DMS79 (cell line): ENCODE data around the gene CFAP45.

Experiments
- DNase-seq: peaks from one replicate; lab custom pipeline; 2025; lab: John Stamatoyannopoulos, UW

The CFAP45 gene

DNA sequence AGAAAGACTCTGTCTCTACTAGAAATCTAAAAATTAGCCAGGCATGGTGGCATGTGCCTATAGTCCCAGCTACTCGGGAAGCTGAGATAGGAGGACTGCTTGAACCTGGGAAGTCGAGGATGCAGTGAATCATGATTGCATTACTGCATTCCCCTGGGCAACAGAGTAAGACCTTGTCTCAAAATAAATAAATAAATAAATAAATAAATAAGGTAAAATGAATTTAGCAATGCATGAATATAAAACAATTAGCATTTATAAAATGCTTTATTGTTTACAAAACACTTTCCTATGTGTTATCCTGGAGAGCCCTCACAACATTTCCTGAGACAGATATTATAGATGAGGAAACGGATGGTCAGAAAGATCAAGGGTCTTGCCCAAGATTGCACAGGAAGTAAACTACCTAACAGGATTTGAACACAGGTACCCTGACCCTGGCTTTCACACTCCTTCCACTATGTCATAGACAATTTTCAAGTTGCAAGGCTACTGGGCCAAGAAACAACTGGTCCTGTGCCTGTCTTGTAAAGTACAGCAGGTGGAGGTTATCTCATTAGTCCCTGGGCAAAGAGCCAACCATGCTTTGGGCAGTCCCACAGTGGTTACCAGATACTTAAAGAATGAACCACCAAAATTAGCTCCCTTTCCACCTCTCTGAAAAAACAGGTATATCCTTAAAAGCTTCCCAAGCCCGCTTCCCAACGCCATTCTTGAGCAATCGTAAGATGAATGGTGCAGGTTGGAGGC lies 22.1 kb downstream of the CFAP45 start:
- DNase-seq, result peak; percentile 53

DNA sequence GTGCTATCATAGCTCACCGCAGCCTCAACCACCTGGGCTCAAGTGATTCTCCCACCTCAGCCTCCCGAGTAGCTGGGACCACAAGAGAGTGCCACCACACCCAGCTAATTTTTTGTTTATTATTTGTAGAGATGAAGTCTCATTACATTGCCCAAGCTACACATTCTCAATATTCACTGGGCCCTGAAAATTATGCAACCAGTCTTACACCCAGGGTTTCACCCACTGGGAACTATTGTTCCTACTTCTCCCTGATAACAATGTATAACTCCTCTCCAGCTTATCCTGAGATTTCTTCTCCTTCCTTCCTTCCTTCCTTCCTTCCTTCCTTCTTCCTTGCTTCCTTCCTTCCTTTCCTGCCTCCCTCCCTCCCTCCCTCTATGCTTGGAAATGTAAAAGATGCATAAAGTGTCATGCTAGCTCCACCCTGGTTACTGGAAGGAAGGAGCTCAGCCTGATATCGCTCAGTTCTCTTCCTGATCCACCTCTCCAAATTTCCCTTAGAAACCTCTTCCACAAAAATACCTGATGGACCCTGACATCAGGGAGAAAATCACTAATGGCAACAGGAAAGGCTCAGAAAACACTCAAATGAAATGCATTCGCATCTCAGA lies 26.3 kb downstream of the CFAP45 start:
- DNase-seq, result no peak

DNA sequence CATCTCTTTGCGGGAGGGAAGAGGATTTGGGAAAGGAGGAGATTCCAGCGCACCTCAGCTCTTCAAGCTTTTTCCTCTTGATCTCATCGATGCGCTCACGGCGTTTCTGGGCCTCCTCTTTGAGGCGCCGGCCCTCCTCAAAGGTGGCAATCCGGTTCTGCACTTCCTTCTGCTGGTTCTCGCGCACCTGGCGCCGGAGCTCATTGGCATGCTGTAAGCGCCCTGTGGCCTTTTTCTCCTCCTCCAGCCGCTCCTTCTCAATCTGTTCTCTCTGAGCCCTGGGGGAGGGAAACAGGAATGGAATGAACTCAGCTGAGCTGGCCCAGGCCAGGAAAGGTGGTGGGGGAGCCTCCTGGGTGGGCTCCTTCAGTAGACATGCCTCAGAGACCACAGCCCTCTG lies 27.1 kb downstream of the CFAP45 start:
- no peak for DNase-seq

DNA sequence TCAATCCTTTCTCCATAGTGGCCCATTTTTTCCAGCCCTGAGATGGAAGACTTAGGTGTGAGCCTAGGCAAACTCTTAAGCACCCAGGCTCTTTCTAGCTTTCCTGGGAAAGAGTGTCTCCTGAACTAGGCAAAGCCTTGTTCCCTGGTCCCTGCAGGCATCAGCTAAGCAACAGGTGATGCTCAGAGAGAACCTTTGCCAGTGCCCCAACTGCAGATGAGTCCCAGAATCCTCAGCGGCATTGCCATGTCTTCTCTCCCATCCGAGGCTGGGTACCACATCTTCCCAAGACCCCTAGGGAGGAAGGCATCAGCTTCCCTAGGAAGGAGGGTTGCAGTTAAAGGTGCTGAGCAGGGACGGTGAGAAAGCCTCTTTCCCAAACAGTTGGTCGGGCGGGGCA lies 29.3 kb downstream of the CFAP45 start:
- DNase-seq, result no peak

DNA sequence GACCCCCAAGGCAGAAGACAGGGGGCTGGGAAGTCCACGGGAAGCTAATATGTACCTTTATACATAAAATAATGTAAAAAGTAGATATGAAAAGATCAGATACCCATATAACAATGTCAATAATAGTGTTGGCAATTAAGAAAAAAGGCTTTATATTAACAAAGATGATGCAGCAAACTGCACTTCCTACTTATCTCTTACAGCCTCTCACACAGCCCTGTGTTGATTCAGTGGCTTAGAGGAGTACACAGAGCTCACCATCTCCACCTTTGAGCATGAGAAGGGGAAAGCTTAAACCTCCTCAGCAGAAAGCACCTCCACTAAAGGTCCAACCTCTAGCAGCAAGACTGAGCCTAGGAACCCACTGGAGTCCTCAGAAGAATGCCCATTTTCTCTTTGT lies 30.4 kb downstream of the CFAP45 start:
- no peak for DNase-seq

DNA sequence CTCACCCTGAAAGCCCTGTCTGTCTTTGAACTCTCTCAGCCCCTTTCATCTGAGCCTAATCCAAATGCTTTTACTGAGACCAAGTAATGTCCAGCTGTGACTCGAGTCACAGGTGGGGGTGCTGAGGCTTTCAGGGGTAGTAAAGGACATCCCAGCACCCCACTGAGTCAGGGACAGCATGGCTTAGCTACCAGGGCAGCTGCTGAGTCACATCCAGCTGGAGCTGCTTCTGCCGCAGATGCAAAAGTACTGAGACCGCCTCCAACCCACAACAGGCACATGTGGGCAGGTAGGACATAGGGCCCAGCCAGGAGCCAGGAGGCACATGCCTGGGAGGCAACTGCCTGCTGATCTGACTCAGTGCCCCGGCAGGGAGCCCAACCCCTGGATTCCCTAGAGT lies 30.8 kb downstream of the CFAP45 start:
- DNase-seq, result no peak

DNA sequence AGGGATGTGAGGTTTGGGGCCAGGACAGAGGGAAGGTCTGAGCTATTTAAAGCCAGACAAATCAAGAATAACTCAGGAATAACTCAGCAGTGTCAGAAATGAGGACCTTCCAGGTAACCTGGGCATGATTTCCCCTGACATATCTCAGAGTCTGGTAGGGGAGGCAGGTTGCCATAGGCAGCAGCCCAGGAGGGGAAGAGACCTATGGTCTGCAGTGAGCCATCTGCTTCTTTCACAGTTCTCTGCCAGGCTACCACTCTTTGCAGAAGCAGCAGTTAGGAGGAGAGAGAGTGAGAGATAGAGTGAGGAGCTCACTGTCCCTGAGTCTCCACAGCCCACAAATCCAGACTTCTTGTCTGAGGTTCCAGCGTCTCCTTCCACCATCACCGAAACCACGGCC lies 31.2 kb downstream of the CFAP45 start:
- no peak for DNase-seq

DNA sequence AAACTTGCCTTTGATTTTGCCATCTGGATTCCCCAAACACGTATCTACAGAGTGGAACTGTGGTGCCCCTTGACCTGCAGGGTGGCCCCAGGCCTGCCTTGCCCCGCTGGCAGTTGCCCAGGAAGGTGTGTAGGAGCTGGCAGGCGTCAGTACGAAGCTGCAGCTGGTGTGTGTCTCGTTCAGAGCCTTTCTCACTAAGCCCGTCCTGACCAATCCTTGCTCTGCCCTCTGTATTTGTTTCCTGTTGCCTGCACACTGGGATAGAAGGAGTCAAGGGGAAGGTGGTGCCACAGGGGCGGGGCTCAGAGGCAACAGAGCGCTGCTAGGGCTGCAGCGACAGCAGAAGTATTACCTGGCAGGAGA lies 32.3 kb downstream of the CFAP45 start:
- peak; percentile 94 for DNase-seq

DNA sequence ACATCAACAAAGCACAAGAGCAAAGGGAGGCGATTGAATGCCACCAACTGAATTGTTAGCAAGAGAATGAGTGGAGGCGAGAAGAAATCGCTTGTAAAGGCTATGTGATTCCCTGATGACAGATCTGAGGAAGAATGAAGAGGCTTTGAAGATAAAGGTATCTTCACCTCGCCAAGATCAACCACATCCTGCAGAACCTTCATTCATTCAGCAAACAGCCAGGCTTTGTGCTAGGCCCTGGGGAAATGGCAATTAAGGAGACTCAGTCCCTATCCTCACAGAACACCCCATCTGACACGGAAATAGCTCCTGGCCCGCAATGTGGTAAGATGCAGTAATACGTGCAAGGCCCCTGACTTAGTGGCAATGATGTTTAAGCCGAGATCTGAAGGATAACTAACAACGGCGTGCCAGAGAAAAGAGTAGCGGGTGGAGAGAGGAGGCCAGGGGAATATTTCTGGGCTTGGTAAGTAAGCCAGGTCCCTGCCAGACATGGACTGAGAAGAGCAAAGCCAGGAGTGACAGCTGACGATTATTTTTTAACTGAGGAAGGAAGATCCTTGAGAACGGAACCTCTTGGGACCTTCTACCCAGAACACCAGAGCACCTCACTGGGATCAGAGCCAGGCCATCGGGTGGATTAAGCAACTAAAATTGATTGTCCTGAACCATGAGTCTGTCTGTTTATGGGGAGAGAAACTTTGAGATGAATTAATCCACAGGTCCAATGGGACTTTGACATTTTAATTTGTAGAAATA lies 32.9 kb downstream of the CFAP45 start:
- DNase-seq, result peak; percentile 64

DNA sequence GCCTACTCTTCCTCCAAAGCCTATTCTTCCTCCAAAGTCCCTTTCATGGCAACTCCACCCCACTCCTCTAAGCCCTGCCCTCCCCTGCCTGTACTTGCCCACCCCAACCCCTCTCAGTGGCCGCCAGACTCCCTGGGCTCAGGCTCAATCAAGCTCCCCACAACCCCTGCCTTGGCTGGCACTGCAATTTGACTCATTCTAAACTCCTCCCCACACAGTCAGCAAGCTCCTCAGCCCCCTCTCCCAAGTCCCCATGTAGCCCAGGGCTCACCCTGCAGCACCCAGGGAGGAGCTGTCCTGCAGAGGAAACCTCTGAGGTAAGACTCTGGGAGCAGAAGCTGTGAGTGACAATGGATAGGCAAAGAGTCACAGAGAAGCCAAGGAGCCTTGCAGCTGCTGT lies 33.9 kb downstream of the CFAP45 start:
- DNase-seq, result no peak

DNA sequence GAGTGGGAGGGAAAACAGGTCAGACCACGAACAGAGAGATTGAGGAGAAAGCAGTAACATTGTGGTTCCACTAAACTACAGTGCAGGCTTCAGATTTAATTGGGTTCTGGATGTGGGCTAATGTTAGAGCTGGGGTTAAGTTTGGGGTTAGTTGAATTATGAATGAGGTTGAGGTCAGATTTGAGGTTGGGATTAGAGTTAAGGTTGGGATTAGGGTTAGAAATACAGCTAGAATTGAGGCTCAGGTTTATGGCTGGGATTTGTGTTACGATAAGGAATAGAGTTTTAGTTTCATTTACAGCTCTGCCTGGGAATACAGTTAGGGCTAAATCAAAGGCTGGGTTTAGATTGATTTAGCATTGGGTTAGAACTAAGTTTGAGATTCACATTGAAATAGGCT lies 35.7 kb downstream of the CFAP45 start:
- DNase-seq, result no peak

DNA sequence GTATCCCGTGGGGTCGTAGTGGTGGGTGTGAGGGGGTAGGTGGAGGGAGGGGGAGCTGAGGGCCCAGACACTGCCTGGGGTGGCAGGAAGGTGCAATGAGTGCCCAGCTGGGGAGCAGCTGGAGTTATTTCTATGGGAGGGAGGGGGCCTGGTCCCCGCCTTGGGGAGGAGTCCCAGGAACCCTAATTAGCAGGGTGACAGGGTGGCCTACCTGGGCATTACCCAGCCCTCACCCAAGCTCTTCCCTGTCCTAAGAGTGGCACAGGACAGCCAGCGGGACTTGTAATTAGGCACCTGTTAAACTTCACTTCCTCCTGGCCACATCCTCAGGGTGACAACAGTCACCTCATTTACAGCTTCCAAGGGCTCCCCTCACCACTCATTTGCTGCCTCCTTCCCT lies 37.4 kb downstream of the CFAP45 start, which contains the start of gene VSIG8:
Gene VSIG8 (minus strand): TSS at position 101 of the 400 bp plus-strand sequence. CDS start 136 bp downstream, outside the sequence.
- DNase-seq, result no peak

DNA sequence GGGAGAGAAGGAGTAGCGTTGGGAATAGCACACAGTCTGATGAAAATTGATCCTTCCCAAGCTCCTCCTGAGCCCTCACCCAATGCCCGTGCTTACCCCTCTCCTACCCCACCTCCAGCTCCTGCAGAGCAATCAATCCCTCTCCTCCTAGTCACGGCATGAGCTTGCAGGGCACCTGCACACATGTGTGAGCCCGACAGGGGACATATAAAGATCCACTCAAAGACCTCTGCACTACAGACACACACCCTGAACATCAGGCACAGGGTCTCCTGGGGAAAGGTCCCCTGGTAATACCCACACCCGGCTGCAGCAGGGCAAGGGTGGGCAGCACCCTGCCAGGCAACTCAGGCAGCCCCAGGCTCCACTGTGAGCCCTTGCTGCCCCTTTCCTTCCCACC lies 37.9 kb downstream of the CFAP45 start:
- no peak for DNase-seq

DNA sequence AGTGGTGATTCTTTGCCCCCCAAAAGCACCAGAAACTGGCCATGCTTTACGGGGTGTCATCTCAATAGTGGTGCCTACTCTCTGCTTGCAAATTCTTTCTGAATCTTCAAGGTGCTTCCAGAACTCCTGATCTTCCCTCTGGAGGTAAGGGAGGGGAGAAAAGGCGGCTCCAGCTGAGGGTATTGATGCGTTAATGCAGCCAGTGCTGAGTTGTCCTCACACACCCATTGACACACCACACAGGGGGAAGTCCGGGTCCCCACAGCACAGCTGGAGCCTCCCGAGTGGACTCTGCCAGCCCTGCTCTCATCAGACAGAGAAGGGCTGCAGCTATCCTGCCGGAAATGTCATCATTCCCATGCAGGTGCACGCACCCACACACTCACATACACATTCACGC lies 38.7 kb downstream of the CFAP45 start:
- no peak for DNase-seq

DNA sequence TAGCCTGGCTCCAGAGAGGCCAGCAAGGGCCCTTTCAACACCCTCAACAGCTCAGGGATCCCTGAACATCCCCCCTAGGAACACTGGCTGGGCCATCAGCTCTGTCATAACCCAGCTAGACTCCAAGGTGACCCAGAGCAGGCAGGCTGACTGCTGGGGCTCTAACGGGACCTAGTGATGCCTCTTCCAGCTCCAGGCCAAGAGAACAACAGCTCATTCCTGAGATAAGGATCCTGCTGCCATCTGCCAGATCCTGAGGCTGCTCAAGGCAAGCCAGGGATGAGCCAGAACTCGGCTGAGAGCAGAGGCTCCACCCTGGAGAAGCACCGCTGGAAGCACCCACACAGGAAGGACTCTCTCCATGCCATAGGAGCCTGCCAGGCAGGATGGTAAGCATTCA lies 39.5 kb downstream of the CFAP45 start:
- no peak for DNase-seq

DNA sequence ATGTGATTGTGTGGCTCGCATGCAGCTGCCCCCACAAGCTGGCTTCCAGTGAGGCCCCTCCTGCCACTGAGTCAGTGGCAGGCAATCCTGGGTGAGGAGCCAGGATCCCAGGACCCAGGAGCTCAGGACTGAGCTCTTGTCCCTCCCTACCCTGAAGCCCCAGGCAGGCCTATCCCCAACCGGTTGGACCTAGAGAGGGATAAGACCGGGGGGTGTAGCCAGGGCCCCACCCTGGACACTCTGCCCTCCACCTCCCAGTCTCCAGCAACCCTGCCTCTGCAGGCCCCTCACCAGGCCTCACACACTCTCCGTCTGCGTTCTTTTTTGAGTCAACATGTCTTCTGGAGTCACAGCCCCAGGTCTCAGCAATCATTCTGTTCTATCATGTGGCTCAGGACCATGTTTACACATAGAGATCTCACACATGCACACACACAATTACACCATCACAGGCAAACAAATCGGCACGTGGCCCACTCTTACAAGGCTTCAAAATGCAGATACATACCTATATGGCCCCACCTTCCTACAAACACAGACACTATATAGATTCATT lies 40.1 kb downstream of the CFAP45 start:
- DNase-seq, result no peak

DNA sequence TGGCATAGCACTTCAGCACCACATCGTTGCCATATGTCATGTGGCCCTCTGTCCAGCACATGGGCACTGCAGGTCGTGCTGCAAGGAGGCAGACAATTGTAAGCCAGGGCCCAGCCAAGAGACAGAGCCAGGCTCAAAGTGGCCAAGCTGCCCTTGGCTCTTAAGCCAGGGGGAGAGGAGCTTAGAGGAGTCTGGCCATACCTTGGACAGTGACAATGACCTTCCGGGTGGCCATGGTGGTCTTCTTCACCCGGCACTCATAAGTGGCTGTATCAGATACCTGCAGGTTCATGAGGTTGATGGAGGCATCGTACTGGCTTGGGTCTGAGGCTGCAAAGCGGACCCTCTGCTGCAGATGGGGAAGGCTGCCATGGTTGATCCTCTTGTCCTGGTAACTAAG lies 42.1 kb downstream of the CFAP45 start:
- DNase-seq, result no peak

DNA sequence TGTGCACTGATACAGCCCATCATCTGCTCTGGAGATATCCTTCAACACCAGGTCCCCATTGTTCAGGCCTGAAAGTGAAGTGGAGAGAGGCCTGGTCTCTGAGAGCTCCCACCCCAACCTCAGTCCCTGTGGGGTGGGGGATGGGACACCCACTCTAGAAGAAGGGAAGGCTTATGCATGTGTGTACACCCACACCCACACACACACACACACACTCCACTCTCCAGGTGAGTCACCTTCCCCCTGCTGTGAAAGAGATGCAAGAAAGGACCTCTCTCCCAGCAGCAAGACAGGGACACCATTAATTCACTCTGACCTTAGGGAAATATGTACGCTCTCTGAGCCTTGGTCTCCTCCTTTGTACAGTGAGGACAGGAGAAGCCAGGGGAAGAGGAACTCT lies 43.4 kb downstream of the CFAP45 start:
- DNase-seq, result no peak

DNA sequence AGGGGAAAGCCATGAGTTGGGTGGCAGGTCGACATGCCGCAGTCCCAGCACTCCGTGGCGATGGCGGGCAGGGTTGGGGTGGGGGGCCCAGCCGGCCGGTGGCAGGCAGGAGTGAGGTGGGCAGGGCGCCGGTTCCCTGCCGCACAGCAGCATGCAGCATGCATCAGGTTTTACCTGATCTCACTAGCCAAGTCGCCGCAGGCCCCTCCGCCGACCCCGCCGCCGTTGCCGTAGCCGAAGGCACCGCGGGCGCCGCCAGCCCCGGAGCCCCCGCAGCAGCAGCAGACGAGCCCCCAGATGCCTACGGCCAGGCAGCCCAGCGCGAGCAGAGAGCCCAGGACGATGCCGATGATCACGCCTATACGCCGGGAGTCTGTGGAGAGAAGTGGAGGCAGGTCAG lies 44.3 kb downstream of the CFAP45 start:
- DNase-seq, result no peak

DNA sequence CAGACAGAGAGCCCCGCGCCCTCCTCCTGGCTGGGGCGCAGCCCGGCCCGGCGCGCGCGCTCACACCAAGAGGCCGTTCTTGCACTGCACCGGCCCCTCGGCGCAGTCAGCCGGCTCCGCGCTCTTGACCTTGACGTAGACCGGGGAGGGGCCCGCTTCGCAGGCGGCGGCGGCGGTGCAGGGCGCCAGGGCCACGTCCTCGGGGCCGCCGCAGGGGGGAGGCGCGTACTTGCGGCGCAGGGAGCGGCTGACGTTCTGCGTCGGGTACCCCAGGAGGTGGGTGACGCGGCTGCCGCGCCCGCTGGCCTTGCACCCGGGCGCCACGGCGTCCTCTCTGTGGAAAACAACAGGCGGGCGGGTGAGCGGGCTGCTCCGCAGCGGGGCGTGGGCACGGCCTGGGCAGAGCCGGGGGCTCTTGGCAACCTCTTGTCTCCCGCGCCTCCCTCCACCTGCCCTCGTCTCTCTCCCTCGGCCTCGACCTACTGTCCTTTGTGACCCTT lies 45.2 kb downstream of the CFAP45 start:
- DNase-seq, result peak; percentile 70

DNA sequence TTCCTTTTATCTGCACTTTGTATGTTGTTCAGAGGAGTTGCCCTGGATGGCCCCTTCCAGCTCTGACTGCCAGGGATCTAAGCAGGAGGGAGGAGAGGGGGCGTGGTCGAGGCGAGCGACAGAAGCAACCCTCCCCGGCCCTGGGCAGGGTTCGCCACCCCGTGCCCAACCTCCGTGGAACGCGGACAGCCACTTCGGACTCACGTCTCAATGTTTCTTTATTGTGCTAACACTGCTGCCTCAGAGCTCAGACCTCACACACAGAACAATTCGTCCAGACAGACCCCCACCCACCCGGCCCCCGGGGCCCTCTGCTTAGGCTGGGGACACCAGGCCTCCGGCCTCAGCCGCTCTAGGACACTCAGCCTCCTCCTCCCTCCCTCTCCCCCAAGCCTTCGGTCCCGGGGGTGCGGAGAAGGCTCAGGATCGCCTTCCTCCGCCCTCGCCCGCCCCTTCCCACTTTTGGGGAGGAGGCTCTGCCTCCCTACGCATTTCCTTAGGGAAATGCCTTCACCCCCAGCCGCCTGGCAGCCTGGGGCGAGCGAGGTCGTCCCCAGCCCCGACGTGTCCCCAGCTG lies 45.8 kb downstream of the CFAP45 start:
- DNase-seq, result peak; percentile 42

DNA sequence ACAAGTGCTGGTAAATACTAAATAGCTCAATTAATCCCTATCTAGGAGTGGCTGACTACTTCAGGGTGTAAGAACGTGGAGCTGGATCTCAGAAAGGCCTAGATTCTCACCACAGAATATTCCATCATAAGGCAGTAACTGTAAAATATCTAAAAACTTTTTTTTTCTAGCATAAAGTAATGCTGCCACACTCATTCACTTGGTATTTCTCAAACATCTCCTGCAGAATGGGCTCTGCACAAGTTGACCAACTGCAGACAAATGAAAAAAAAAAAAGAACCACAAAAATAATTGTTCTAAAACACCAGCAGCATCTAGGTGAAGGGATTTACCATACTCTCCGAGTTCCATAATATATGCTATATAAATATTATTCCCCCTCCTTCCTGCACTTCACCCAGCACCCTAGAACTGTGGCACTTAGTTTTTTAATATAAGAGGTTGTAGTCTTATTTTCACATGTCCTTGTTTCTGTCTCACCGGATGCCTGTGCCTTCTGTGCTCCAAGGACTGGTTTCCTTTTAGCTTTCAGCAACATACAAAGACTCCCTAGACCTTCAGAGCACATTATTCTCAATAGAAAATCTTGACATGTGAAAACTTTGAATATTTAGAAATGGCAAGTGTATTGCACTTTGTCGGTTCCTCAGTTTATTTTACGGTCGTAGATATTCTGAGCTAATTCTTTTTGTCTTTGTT lies 46.4 kb downstream of the CFAP45 start:
- DNase-seq, result peak; percentile 19
